OCI-LY7 (cell line): ENCODE measurements around the gene PDPN. TPM values are rescaled to one million over a fixed set of nuclear protein-coding genes. Genes with fewer than 3 reads are reported as not detected.

Experiments used
- BruUV-seq: library from RNA; stranded (reverse); fragments of 400-500 nt; replicated peaks from 2 replicates; lab custom pipeline; 2021; lab: Mats Ljungman, UMichigan
- CTCF ChIA-PET: fragments of 300-600 bp; sonication (Branson Sonifier 250); formaldehyde crosslinking; loops from one replicate; lab custom pipeline; 2022; ENCODE audit warnings: antibody characterized with exemption; ENCODE audit not compliant: unreplicated experiment; lab: Charles Lee
- POLR2A ChIA-PET: fragments of 300-600 bp; sonication (Branson Sonifier 250); formaldehyde crosslinking; loops from one replicate; lab custom pipeline; 2022; ENCODE audit warnings: antibody characterized with exemption; lab: Charles Lee
- DNase-seq: peaks from one replicate; pipeline ENCODE4 v3.0.0-alpha.2; 2015; ENCODE audit warnings: low spot score
- H2AFZ ChIP-seq: fragments of 200-600 bp; sonication (generic), shearing (Covaris generic); 2 replicates; pipeline ENCODE4 v1.6.1; 2014; ENCODE audit warnings: mild to moderate bottlenecking, antibody characterized with exemption, low read length, moderate library complexity
- H3K27ac ChIP-seq: fragments of 200-600 bp; sonication (generic); 2 replicates; pipeline ENCODE4 v1.5.1; 2014; ENCODE audit warnings: mixed run types, low read depth, mild to moderate bottlenecking, moderate library complexity, low read length, inconsistent platforms; ENCODE audit not compliant: poor library complexity, severe bottlenecking
- H3K36me3 ChIP-seq: fragments of 200-600 bp; sonication (generic); 2 replicates; pipeline ENCODE4 v1.6.1; 2014; ENCODE audit warnings: mild to moderate bottlenecking, antibody characterized with exemption, low read length, moderate library complexity, mixed read lengths; ENCODE audit not compliant: insufficient read depth
- H3K4me1 ChIP-seq: fragments of 200-600 bp; sonication (generic); 2 replicates; pipeline ENCODE4 v1.5.1; 2014; ENCODE audit warnings: mild to moderate bottlenecking, low read length; ENCODE audit not compliant: insufficient read depth, poor library complexity, severe bottlenecking
- H3K4me2 ChIP-seq: fragments of 200-600 bp; sonication (generic); 2 replicates; pipeline ENCODE4 v1.6.1; 2014; ENCODE audit warnings: mild to moderate bottlenecking, low read length
- H3K4me3 ChIP-seq: fragments of 200-600 bp; sonication (generic); 2 replicates; pipeline ENCODE4 v1.5.1; 2014; ENCODE audit warnings: mild to moderate bottlenecking, low read depth, low read length; ENCODE audit not compliant: poor library complexity, severe bottlenecking
- H3K79me2 ChIP-seq: fragments of 200-600 bp; sonication (generic); 2 replicates; pipeline ENCODE4 v1.6.1; 2016; ENCODE audit warnings: low read depth, mild to moderate bottlenecking, low read length, moderate library complexity, mixed read lengths; ENCODE audit not compliant: insufficient read depth
- H3K9me2 ChIP-seq: fragments of 200-600 bp; sonication (generic); 2 replicates; pipeline ENCODE4 v1.6.1; 2016; ENCODE audit warnings: mild to moderate bottlenecking, low read length, mixed read lengths; ENCODE audit not compliant: insufficient read depth
- H3K9me3 ChIP-seq: fragments of 200-600 bp; sonication (generic); 2 replicates; pipeline ENCODE4 v1.6.1; 2014; ENCODE audit warnings: mild to moderate bottlenecking, mixed run types, low read length, mixed read lengths
- H4K20me1 ChIP-seq: fragments of 200-600 bp; sonication (generic); 2 replicates; pipeline ENCODE4 v1.6.1; 2014; ENCODE audit warnings: mild to moderate bottlenecking, antibody characterized with exemption, low read length, moderate library complexity, mixed read lengths; ENCODE audit not compliant: insufficient read depth
- EZH2phosphoT487 ChIP-seq: fragments of 200-600 bp; sonication (generic); IDR thresholded peaks from 2 replicates; pipeline ENCODE4 v1.6.1; 2018; ENCODE audit warnings: low read depth, borderline replicate concordance, mild to moderate bottlenecking, mixed run types, antibody characterized with exemption, low read length, moderate library complexity, mixed read lengths
- intact Hi-C: fragments of 100-400 bp; cut with micrococcal nuclease; formaldehyde crosslinking; loops from one replicate; pipeline ENCODE4 v1.10.0; 2022; ENCODE audit not compliant: unreplicated experiment
- total RNA-seq, 2 experiments: library from RNA; depleted of rRNA in 1 of 2; stranded (reverse); fragments of >200 nt in 1 of 2; shearing (Covaris generic) in 1 of 2; gene quantifications; 2 replicates each; pipeline ENCODE4 v1.2.3, GENCODE V29; 2014 to 2022
- TF ChIP-seq, protein P1 (sequence below): fragments of 200-600 bp; sonication (generic); conservative IDR thresholded peaks from 2 replicates; pipeline ENCODE4 v1.5.1; 2014; ENCODE audit warnings: mild to moderate bottlenecking, antibody characterized with exemption, low read length, moderate library complexity, mixed read lengths

Gene PDPN
- total RNA-seq, 2 experiments from 2014 or later: not detected

DNA sequence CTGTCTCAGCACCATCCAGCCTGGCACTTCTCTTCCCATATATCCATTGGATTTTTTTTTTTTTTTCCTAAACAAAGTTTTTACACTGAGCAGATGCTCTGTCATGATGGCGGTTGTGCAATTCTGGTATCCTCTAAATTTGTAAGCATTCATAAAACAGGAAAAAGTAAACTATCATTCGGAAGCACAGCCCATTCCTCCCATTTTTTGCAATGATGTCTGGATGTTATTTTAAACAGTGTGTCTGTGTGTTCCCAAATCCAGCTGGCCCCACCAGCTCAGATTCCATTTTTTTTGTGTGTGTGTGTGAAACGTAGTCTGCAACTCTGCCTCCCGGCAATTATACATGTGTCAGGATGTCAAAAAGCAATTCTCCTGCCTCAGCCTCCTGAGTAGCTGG, 33.5 kb downstream of the PDPN start:
- intact Hi-C loops: no loop called here
- ChIA-PET CTCF (no interaction called here), POLR2A (interaction anchor here (1.0 kb wide), 1 partner anchor 10 kb away, joined by 3 read pairs; no protein-coding TSS in a partner anchor)
- H3K36me3 ChIP-seq: no peaks in the 10 kb centered on the region
- H3K4me3 ChIP-seq: no peak overlapping the region
- no peaks in the 10 kb centered on the region for H3K9me3 ChIP-seq
- no peak for TF ChIP-seq EZH2phosphoT487
- TF ChIP-seq, protein P1, sequence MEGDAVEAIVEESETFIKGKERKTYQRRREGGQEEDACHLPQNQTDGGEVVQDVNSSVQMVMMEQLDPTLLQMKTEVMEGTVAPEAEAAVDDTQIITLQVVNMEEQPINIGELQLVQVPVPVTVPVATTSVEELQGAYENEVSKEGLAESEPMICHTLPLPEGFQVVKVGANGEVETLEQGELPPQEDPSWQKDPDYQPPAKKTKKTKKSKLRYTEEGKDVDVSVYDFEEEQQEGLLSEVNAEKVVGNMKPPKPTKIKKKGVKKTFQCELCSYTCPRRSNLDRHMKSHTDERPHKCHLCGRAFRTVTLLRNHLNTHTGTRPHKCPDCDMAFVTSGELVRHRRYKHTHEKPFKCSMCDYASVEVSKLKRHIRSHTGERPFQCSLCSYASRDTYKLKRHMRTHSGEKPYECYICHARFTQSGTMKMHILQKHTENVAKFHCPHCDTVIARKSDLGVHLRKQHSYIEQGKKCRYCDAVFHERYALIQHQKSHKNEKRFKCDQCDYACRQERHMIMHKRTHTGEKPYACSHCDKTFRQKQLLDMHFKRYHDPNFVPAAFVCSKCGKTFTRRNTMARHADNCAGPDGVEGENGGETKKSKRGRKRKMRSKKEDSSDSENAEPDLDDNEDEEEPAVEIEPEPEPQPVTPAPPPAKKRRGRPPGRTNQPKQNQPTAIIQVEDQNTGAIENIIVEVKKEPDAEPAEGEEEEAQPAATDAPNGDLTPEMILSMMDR: no peak
- H3K27ac ChIP-seq: no peak overlapping the region
- no peaks in the 10 kb centered on the region for H4K20me1 ChIP-seq
- H3K79me2 ChIP-seq: no peaks in the 10 kb centered on the region
- no TSS peak for BruUV-seq
- H3K4me1 ChIP-seq: no peaks in the 10 kb centered on the region
- no peak overlapping the region for H3K4me2 ChIP-seq
- no peak overlapping the region for H2AFZ ChIP-seq
- DNase-seq: no peak
- no peaks in the 10 kb centered on the region for H3K9me2 ChIP-seq

DNA sequence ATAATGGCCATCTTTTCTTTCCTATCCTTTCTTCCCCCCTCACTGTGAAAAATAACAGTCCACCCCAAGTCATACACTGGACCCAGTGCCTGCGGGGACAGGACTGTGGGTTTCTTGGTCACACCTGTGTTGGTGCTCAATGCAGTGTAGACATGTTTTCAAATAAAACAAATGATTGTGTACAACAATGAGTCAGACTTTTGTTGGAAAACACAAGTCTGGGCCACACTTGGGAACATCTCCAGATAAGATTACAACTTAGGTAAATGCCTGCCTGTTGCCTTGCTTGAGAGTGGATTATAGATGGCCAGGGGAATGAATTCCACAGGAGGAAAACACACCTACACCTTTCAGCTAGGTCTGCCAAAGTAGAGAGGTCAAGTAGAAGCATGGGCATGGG, 34.1 kb downstream of the PDPN start:
- no peak for DNase-seq
- CTCF ChIA-PET: no interaction called here
- TF ChIP-seq, protein P1: no peak
- no peak for TF ChIP-seq EZH2phosphoT487
- Histone ChIP-seq H3K27ac (no peak overlapping the region), H3K4me2 (no peak overlapping the region), H2AFZ (no peak overlapping the region), H3K4me1 (no peaks in the 10 kb centered on the region), H3K9me2 (no peaks in the 10 kb centered on the region), H3K4me3 (no peak overlapping the region), H4K20me1 (no peaks in the 10 kb centered on the region), H3K36me3 (no peaks in the 10 kb centered on the region), H3K9me3 (no peaks in the 10 kb centered on the region), H3K79me2 (no peaks in the 10 kb centered on the region)
- POLR2A ChIA-PET: interaction anchor here (1.0 kb wide), 1 partner anchor 9 kb away, joined by 3 read pairs; no protein-coding TSS in a partner anchor
- BruUV-seq: no TSS peak
- intact Hi-C loops: no loop called here

DNA sequence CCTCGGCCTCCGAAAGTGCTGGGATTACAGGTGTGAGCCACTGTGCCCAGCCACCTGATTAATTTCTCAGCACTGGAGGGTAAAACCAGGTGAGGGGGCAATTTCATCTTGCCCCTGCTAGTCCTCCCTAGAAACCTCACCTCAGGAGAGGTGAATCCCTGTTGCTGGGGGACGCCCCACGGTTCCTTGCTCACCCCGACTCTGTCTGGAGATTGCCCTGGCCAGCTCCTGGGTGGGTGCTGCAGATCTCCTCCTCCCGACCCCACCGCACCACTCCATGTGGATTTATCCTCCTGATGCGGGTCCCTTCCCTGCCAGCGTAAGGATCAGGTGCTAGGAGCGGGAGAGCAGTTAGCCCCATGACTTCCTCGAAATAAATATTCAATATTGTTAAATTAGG, 34.9 kb downstream of the PDPN start:
- H3K9me3 ChIP-seq: no peaks in the 10 kb centered on the region
- H3K27ac ChIP-seq: no peak overlapping the region
- H2AFZ ChIP-seq: no peak overlapping the region
- H3K36me3 ChIP-seq: no peaks in the 10 kb centered on the region
- H3K9me2 ChIP-seq: no peaks in the 10 kb centered on the region
- intact Hi-C loops: no loop called here
- H4K20me1 ChIP-seq: no peaks in the 10 kb centered on the region
- no TSS peak for BruUV-seq
- H3K4me1 ChIP-seq: no peaks in the 10 kb centered on the region
- TF ChIP-seq, protein P1: no peak
- TF ChIP-seq EZH2phosphoT487: no peak
- no peak overlapping the region for H3K4me2 ChIP-seq
- CTCF ChIA-PET: no interaction called here
- no peaks in the 10 kb centered on the region for H3K79me2 ChIP-seq
- no peak overlapping the region for H3K4me3 ChIP-seq
- POLR2A ChIA-PET: no interaction called here
- DNase-seq: no peak
